Memory B cell (primary cell): ENCODE measurements around the gene FLT1.

Source experiments
- ATAC-seq: fragments of 150-1000 bp; cut with Tn5 transposase; 2 replicates; pipeline ENCODE4 v1.10.0; 2021; ENCODE audit warnings: low read depth, mild to moderate bottlenecking, moderate library complexity
- DNase-seq, 2 donors: peaks; one replicate each; pipeline ENCODE4 v3.0.0; 2022; ENCODE audit warnings: low spot score in 2 of 2
- H3K27ac Mint-ChIP-seq: one replicate; pipeline ENCODE4 v1.8.0; 2022; ENCODE audit warnings: mild to moderate bottlenecking, moderate library complexity, mixed read lengths
- H3K27me3 Mint-ChIP-seq: one replicate; pipeline ENCODE4 v1.8.0; 2022; ENCODE audit warnings: mixed read lengths
- H3K36me3 Mint-ChIP-seq: one replicate; pipeline ENCODE4 v1.8.0; 2022; ENCODE audit warnings: mild to moderate bottlenecking, mixed read lengths
- H3K4me1 Mint-ChIP-seq: one replicate; pipeline ENCODE4 v1.8.0; 2022; ENCODE audit warnings: mixed read lengths
- H3K4me3 Mint-ChIP-seq: one replicate; pipeline ENCODE4 v1.8.0; 2022; ENCODE audit warnings: mild to moderate bottlenecking, moderate library complexity, mixed read lengths
- H3K9me3 Mint-ChIP-seq: one replicate; pipeline ENCODE4 v1.8.0; 2022; ENCODE audit warnings: mixed read lengths

Gene FLT1

GRCh38 chr13:28485996-28486543 is 8.9 kb downstream of the FLT1 start:
- Mint-ChIP-seq H3K36me3 (no peaks in the 10 kb centered on the region), H3K27me3 (peaks cover 18% of the 10 kb centered on the region), H3K4me1 (peaks cover 2% of the 10 kb centered on the region), H3K9me3 (no peaks in the 10 kb centered on the region), H3K27ac (no peak overlapping the region), H3K4me3 (no peak overlapping the region)
- ATAC-seq = no peak
- no peak for DNase-seq

- Mint-ChIP-seq H3K36me3 (no peaks in the 10 kb centered on the region), H3K4me3 (no peak overlapping the region), H3K4me1 (peaks cover 2% of the 10 kb centered on the region), H3K27ac (no peak overlapping the region), H3K9me3 (no peaks in the 10 kb centered on the region), H3K27me3 (peaks cover 14% of the 10 kb centered on the region)
- DNase-seq (no peak), ATAC-seq (no peak)
Observed at GRCh38 chr13:28485551-28485950, 9.4 kb downstream of the FLT1 start.

GRCh38 chr13:28485097-28485496 is 9.8 kb downstream of the FLT1 start:
- no peaks in the 10 kb centered on the region for H3K9me3 Mint-ChIP-seq
- peaks cover 12% of the 10 kb centered on the region for H3K27me3 Mint-ChIP-seq
- H3K4me3 Mint-ChIP-seq = no peak overlapping the region
- H3K27ac Mint-ChIP-seq = no peak overlapping the region
- H3K4me1 Mint-ChIP-seq = peaks cover 2% of the 10 kb centered on the region
- DNase-seq (no peak), ATAC-seq (no peak)
- H3K36me3 Mint-ChIP-seq = no peaks in the 10 kb centered on the region

- peaks cover 7% of the 10 kb centered on the region for H3K27me3 Mint-ChIP-seq
- H3K4me3 Mint-ChIP-seq = no peak overlapping the region
- H3K36me3 Mint-ChIP-seq = no peaks in the 10 kb centered on the region
- DNase-seq = no peak
- H3K9me3 Mint-ChIP-seq = no peaks in the 10 kb centered on the region
- no peak overlapping the region for H3K27ac Mint-ChIP-seq
- peaks cover 1% of the 10 kb centered on the region for H3K4me1 Mint-ChIP-seq
- no peak for ATAC-seq
Observed at GRCh38 chr13:28483313-28483931, 11.5 kb downstream of the FLT1 start.

GRCh38 chr13:28479005-28479404 is 15.9 kb downstream of the FLT1 start:
- ATAC-seq (no peak), DNase-seq (no peak)
- H3K27ac Mint-ChIP-seq = no peak overlapping the region
- peaks cover 5% of the 10 kb centered on the region for H3K27me3 Mint-ChIP-seq
- no peaks in the 10 kb centered on the region for H3K9me3 Mint-ChIP-seq
- H3K4me3 Mint-ChIP-seq = no peak overlapping the region
- H3K36me3 Mint-ChIP-seq = no peaks in the 10 kb centered on the region
- peaks cover 2% of the 10 kb centered on the region for H3K4me1 Mint-ChIP-seq

GRCh38 chr13:28478127-28478526 is 16.8 kb downstream of the FLT1 start:
- no peak for DNase-seq

GRCh38 chr13:28477709-28477973 is 17.3 kb downstream of the FLT1 start:
- peaks cover 2% of the 10 kb centered on the region for H3K27me3 Mint-ChIP-seq
- no peaks in the 10 kb centered on the region for H3K36me3 Mint-ChIP-seq
- no peak for DNase-seq
- no peaks in the 10 kb centered on the region for H3K9me3 Mint-ChIP-seq
- no peak for ATAC-seq
- H3K4me3 Mint-ChIP-seq = no peak overlapping the region
- no peak overlapping the region for H3K27ac Mint-ChIP-seq
- H3K4me1 Mint-ChIP-seq = peaks cover 2% of the 10 kb centered on the region

More at GRCh38 chr13:28478127-28478526, 16.8 kb downstream of the FLT1 start:
- Mint-ChIP-seq H3K27ac (no peak overlapping the region), H3K36me3 (no peaks in the 10 kb centered on the region), H3K4me1 (peaks cover 2% of the 10 kb centered on the region), H3K27me3 (peaks cover 5% of the 10 kb centered on the region), H3K9me3 (no peaks in the 10 kb centered on the region), H3K4me3 (no peak overlapping the region)
- ATAC-seq = no peak

GRCh38 chr13:28476919-28477708 is 17.8 kb downstream of the FLT1 start:
- Mint-ChIP-seq H3K4me1 (peaks cover 2% of the 10 kb centered on the region), H3K4me3 (no peak overlapping the region), H3K9me3 (no peaks in the 10 kb centered on the region), H3K27ac (no peak overlapping the region), H3K27me3 (no peaks in the 10 kb centered on the region), H3K36me3 (no peaks in the 10 kb centered on the region)
- DNase-seq (no peak), ATAC-seq (no peak)

- Mint-ChIP-seq H3K4me1 (peaks cover 2% of the 10 kb centered on the region), H3K36me3 (no peaks in the 10 kb centered on the region), H3K4me3 (no peak overlapping the region), H3K9me3 (no peaks in the 10 kb centered on the region), H3K27me3 (no peaks in the 10 kb centered on the region), H3K27ac (no peak overlapping the region)
- no peak for DNase-seq
- no peak for ATAC-seq
Observed at GRCh38 chr13:28475916-28476725, 18.8 kb downstream of the FLT1 start.

GRCh38 chr13:28474491-28475134 is 20.3 kb downstream of the FLT1 start:
- Mint-ChIP-seq H3K4me1 (peaks cover 2% of the 10 kb centered on the region), H3K36me3 (no peaks in the 10 kb centered on the region)
- no peak for ATAC-seq

GRCh38 chr13:28473044-28473443 is 21.9 kb downstream of the FLT1 start:
- no peak overlapping the region for H3K27ac Mint-ChIP-seq

More at GRCh38 chr13:28474491-28475134, 20.3 kb downstream of the FLT1 start:
- Mint-ChIP-seq H3K4me3 (no peak overlapping the region), H3K27me3 (no peaks in the 10 kb centered on the region), H3K9me3 (no peaks in the 10 kb centered on the region), H3K27ac (no peak overlapping the region)
- DNase-seq = no peak

GRCh38 chr13:28471421-28471820 is 23.5 kb downstream of the FLT1 start:
- ATAC-seq = no peak
- Mint-ChIP-seq H3K4me3 (no peak overlapping the region), H3K4me1 (no peaks in the 10 kb centered on the region), H3K27ac (no peak overlapping the region), H3K27me3 (no peaks in the 10 kb centered on the region), H3K9me3 (no peaks in the 10 kb centered on the region), H3K36me3 (no peaks in the 10 kb centered on the region)
- no peak for DNase-seq

More at GRCh38 chr13:28473044-28473443, 21.9 kb downstream of the FLT1 start:
- Mint-ChIP-seq H3K27me3 (no peaks in the 10 kb centered on the region), H3K9me3 (no peaks in the 10 kb centered on the region), H3K4me3 (no peak overlapping the region), H3K4me1 (peaks cover 2% of the 10 kb centered on the region), H3K36me3 (no peaks in the 10 kb centered on the region)
- DNase-seq = no peak
- no peak for ATAC-seq

- H3K4me3 Mint-ChIP-seq = no peak overlapping the region
- no peaks in the 10 kb centered on the region for H3K9me3 Mint-ChIP-seq
- ATAC-seq (no peak), DNase-seq (no peak)
- no peaks in the 10 kb centered on the region for H3K36me3 Mint-ChIP-seq
- H3K4me1 Mint-ChIP-seq = no peaks in the 10 kb centered on the region
- peaks cover 2% of the 10 kb centered on the region for H3K27me3 Mint-ChIP-seq
- no peak overlapping the region for H3K27ac Mint-ChIP-seq
Observed at GRCh38 chr13:28470296-28470695, 24.6 kb downstream of the FLT1 start.

GRCh38 chr13:28469316-28469715 is 25.6 kb downstream of the FLT1 start:
- H3K27me3 Mint-ChIP-seq = peaks cover 4% of the 10 kb centered on the region
- DNase-seq (no peak), ATAC-seq (no peak)
- H3K36me3 Mint-ChIP-seq = no peaks in the 10 kb centered on the region
- H3K4me3 Mint-ChIP-seq = no peak overlapping the region
- H3K9me3 Mint-ChIP-seq = no peaks in the 10 kb centered on the region
- H3K4me1 Mint-ChIP-seq = no peaks in the 10 kb centered on the region
- no peak overlapping the region for H3K27ac Mint-ChIP-seq
